ENCODE data around the gene MKKS. TPM values are rescaled to one million over a fixed set of nuclear protein-coding genes. Genes with fewer than 3 reads are reported as not detected.

Gene MKKS
- total RNA-seq, 4 donors from 2014 or later, result 15.9 to 22.4 (median 17.7) TPM

GRCh38 chr20:10367943-10368701 lies 65.9 kb downstream of the MKKS start:
- no peak for ATAC-seq
- TF ChIP-seq EP300 (IDR thresholded peaks at IDR 0.05) (no peak), POLR2A (IDR thresholded peaks at IDR 0.05) (no peak), CTCF (IDR thresholded peaks at IDR 0.05) (no peak), POLR2AphosphoS5 (IDR thresholded peaks at IDR 0.05) (no peak)
- 88 to 92% methylated on average over 7 to 11 of the region's 12 CpGs for WGBS, 2 donors (ENCODE audit: low coverage in 1 of 2)
- Histone ChIP-seq H3K4me1 (no peaks in the 10 kb centered on the region), H3K9me3 (no peaks in the 10 kb centered on the region), H3K27me3 (no peaks in the 10 kb centered on the region), H3K27ac (no peak overlapping the region), H3K4me3 (no peak overlapping the region), H3K36me3 (no peaks in the 10 kb centered on the region)

GRCh38 chr20:10367693-10367942 lies 66.4 kb downstream of the MKKS start:
- Histone ChIP-seq H3K27me3 (no peaks in the 10 kb centered on the region), H3K9me3 (no peaks in the 10 kb centered on the region), H3K4me3 (no peak overlapping the region), H3K4me1 (no peaks in the 10 kb centered on the region), H3K27ac (no peak overlapping the region), H3K36me3 (no peaks in the 10 kb centered on the region)
- ATAC-seq, result no peak
- no peak for TF ChIP-seq POLR2AphosphoS5 (IDR thresholded peaks at IDR 0.05)
- TF ChIP-seq POLR2A (IDR thresholded peaks at IDR 0.05), result no peak
- no peak for TF ChIP-seq EP300 (IDR thresholded peaks at IDR 0.05)
- TF ChIP-seq CTCF (IDR thresholded peaks at IDR 0.05), result no peak

- Histone ChIP-seq H3K4me3 (no peak overlapping the region), H3K4me1 (no peaks in the 10 kb centered on the region), H3K36me3 (no peaks in the 10 kb centered on the region), H3K27ac (no peak overlapping the region), H3K9me3 (no peaks in the 10 kb centered on the region), H3K27me3 (no peaks in the 10 kb centered on the region)
- WGBS, 2 donors (ENCODE audit: low coverage in 1 of 2), result 62 to 76% methylated on average over 3 to 4 of the region's 4 CpGs
- no peak for ATAC-seq
- TF ChIP-seq EP300 (IDR thresholded peaks at IDR 0.05) (no peak), POLR2A (IDR thresholded peaks at IDR 0.05) (no peak)
Measured at GRCh38 chr20:10366898-10367692, 66.9 kb downstream of the MKKS start.

GRCh38 chr20:10362674-10363073 lies 71.3 kb downstream of the MKKS start:
- no peaks in the 10 kb centered on the region for H3K9me3 ChIP-seq
- H3K36me3 ChIP-seq, result no peaks in the 10 kb centered on the region
- no peak overlapping the region for H3K4me3 ChIP-seq
- no peaks in the 10 kb centered on the region for H3K27me3 ChIP-seq
- no peak for TF ChIP-seq POLR2AphosphoS5 (IDR thresholded peaks at IDR 0.05)
- TF ChIP-seq POLR2A (IDR thresholded peaks at IDR 0.05), result no peak
- TF ChIP-seq EP300 (IDR thresholded peaks at IDR 0.05), result no peak
- TF ChIP-seq CTCF (IDR thresholded peaks at IDR 0.05), result no peak
- ATAC-seq, result no peak
- 69% methylated on average over 1 of the region's 1 CpG; no CpG with 5 or more reads in 1 of the 2 donors for WGBS, 2 donors (ENCODE audit: low coverage in 1 of 2)
- H3K4me1 ChIP-seq, result no peaks in the 10 kb centered on the region
- no peak overlapping the region for H3K27ac ChIP-seq

GRCh38 chr20:10360878-10361277 lies 73.1 kb downstream of the MKKS start:
- Histone ChIP-seq H3K36me3 (no peaks in the 10 kb centered on the region), H3K4me3 (no peak overlapping the region), H3K27me3 (no peaks in the 10 kb centered on the region), H3K27ac (no peak overlapping the region), H3K9me3 (no peaks in the 10 kb centered on the region), H3K4me1 (no peaks in the 10 kb centered on the region)
- TF ChIP-seq POLR2A (IDR thresholded peaks at IDR 0.05), result no peak
- no peak for TF ChIP-seq EP300 (IDR thresholded peaks at IDR 0.05)
- TF ChIP-seq CTCF (IDR thresholded peaks at IDR 0.05), result no peak
- no peak for TF ChIP-seq POLR2AphosphoS5 (IDR thresholded peaks at IDR 0.05)
- no peak for ATAC-seq
- WGBS, 2 donors (ENCODE audit: low coverage in 1 of 2), result 38% methylated on average over 1 of the region's 1 CpG; no CpG with 5 or more reads in 1 of the 2 donors
